Measurements from ENCODE around the gene AGPAT3.

GRCh38 chr21:43882952-43883545 lies 18.0 kb downstream of the AGPAT3 start:
- TF ChIP-seq, protein P1, sequence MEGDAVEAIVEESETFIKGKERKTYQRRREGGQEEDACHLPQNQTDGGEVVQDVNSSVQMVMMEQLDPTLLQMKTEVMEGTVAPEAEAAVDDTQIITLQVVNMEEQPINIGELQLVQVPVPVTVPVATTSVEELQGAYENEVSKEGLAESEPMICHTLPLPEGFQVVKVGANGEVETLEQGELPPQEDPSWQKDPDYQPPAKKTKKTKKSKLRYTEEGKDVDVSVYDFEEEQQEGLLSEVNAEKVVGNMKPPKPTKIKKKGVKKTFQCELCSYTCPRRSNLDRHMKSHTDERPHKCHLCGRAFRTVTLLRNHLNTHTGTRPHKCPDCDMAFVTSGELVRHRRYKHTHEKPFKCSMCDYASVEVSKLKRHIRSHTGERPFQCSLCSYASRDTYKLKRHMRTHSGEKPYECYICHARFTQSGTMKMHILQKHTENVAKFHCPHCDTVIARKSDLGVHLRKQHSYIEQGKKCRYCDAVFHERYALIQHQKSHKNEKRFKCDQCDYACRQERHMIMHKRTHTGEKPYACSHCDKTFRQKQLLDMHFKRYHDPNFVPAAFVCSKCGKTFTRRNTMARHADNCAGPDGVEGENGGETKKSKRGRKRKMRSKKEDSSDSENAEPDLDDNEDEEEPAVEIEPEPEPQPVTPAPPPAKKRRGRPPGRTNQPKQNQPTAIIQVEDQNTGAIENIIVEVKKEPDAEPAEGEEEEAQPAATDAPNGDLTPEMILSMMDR (IDR thresholded peaks at IDR 0.05) = no peak
- TF ChIP-seq ZFX (IDR thresholded peaks at IDR 0.05; ENCODE audit: borderline replicate concordance) = no peak
